NT2/D1 (cell line): ENCODE results near the gene TCF4.

Experiments
- SUZ12 ChIP-seq: IDR thresholded peaks from 2 replicates; pipeline ENCODE4 v1.6.1; 2011; ENCODE audit not compliant: insufficient read length, insufficient read depth; ENCODE audit errors: extremely low read depth
- YY1 ChIP-seq: IDR thresholded peaks from 2 replicates; pipeline ENCODE4 v1.6.1; 2011; ENCODE audit not compliant: insufficient read length, insufficient read depth
- ZNF274 ChIP-seq: IDR thresholded peaks from 2 replicates; pipeline ENCODE4 v1.6.1; 2011; ENCODE audit warnings: mild to moderate bottlenecking, low read depth, low read length

- TF ChIP-seq ZNF274 (no peak), YY1 (no peak), SUZ12 (no peak)
These were observed 307.5 kb downstream of the TCF4 start for GRCh38 chr18:55280503-55280902.
